Coronary artery (tissue), 2 donors: Measurements from ENCODE around the gene CCDC170.

Experiments used
- DNase-seq: peaks from one replicate; pipeline ENCODE4 v3.0.0-alpha.2; 2017; ENCODE audit warnings: low spot score
- H3K27ac ChIP-seq, 2 donors: fragments of 200-600 bp; sonication (generic); one replicate each; pipeline ENCODE4 v1.5.1; 2016 to 2019
- H3K4me3 ChIP-seq: fragments of 200-600 bp; sonication (generic); 2 replicates; pipeline ENCODE4 v1.5.1; 2016; ENCODE audit warnings: mild to moderate bottlenecking, moderate library complexity
- CTCF ChIP-seq: fragments of 200-600 bp; sonication (generic); IDR thresholded peaks from one replicate; pipeline ENCODE4 v1.5.1; 2019; ENCODE audit warnings: antibody characterized with exemption

Gene CCDC170

GRCh38 chr6:151651639-151652038, 157.8 kb downstream of the CCDC170 start:
- H3K4me3 ChIP-seq = no peak overlapping the region
- H3K27ac ChIP-seq = no peak overlapping the region
- no peak for DNase-seq
- TF ChIP-seq CTCF = no peak

- no peak for DNase-seq
- Histone ChIP-seq H3K4me3 (no peak overlapping the region), H3K27ac (no peak overlapping the region)
- no peak for TF ChIP-seq CTCF
These were observed 158.5 kb downstream of the CCDC170 start for GRCh38 chr6:151652325-151652724.

- Histone ChIP-seq H3K27ac (no peak overlapping the region), H3K4me3 (no peak overlapping the region)
- no peak for TF ChIP-seq CTCF
- DNase-seq = no peak
These were observed 161.3 kb downstream of the CCDC170 start for GRCh38 chr6:151655099-151655498.

GRCh38 chr6:151656392-151656791, 162.6 kb downstream of the CCDC170 start:
- Histone ChIP-seq H3K27ac (no peak overlapping the region), H3K4me3 (no peak overlapping the region)
- DNase-seq = no peak
- TF ChIP-seq CTCF = no peak

GRCh38 chr6:151658091-151658490, 164.3 kb downstream of the CCDC170 start:
- no peak for DNase-seq
- no peak for TF ChIP-seq CTCF
- Histone ChIP-seq H3K27ac (no peak overlapping the region), H3K4me3 (no peak overlapping the region)

- DNase-seq = no peak
- Histone ChIP-seq H3K27ac (no peak overlapping the region), H3K4me3 (no peak overlapping the region)
- TF ChIP-seq CTCF = no peak
These were observed 165.4 kb downstream of the CCDC170 start for GRCh38 chr6:151659212-151659611.

- no peak for TF ChIP-seq CTCF
- H3K4me3 ChIP-seq = no peak overlapping the region
These were observed 167.7 kb downstream of the CCDC170 start for GRCh38 chr6:151661509-151661908.

More at GRCh38 chr6:151661509-151661908, 167.7 kb downstream of the CCDC170 start:
- no peak overlapping the region for H3K27ac ChIP-seq
- no peak for DNase-seq
